OCI-M1 (cell line): Measurements from ENCODE around the gene ZNF22.
"Not testable (repeated sequence)": the region's sequence is repeated elsewhere in the genome, so short reads cannot be mapped to it uniquely, and the experiment has no call there.

Experiments
- DNase-seq: peaks from one replicate; lab custom pipeline; 2025; lab: John Stamatoyannopoulos, UW

The ZNF22 gene

DNA sequence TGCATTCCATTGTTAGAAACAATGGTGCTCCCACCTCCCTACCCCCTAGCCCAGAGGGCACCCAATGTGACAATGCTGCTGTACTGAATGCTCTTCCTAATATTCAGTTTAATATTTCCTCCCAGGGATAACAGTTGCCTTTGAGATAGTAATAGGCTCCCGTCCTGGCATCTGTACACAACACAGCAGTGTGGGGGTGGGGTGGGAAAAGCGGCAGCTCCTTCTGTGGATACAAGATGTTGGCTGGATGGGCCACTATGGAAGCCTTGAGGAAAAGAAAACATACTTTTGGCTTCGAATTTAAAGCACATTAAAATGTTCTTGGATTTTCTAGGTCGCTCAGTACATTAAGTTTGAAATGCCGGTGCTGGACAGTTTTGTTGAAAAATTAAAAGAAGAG lies 9.2 kb upstream of the ZNF22 start:
- DNase-seq: no peak

DNA sequence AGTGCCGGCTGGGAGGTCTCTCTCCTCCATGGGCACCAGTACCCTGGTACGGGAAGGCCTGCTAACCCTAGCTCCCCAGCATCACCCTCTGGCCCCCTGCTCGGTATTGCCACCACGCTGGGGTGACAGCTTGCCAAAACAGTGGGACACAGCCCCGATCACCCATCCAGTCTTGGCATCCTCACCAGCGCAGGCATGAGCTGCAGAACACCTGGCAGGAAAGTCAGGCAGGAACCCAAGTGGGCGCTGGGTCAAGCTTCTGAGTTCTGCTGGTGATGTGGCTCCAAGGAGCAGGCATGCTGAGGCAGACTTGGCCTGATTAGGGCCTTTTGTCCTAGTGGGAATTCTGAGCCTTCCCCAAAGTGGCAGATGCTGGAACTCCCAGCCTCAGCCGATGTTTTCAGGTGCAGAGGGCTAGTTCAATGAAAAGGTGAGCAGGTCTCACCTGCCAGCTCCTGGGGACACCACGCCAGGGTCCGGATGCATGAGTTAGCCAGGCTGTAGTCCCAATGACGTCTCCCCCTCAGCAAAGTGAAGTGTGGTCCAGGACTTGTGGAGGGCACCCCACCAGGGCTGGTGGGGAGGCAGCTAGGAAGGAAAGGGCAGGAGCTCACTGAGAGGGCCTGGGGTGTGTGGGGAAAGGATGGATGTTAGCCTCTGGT lies 8.5 kb upstream of the ZNF22 start:
- no peak for DNase-seq

DNA sequence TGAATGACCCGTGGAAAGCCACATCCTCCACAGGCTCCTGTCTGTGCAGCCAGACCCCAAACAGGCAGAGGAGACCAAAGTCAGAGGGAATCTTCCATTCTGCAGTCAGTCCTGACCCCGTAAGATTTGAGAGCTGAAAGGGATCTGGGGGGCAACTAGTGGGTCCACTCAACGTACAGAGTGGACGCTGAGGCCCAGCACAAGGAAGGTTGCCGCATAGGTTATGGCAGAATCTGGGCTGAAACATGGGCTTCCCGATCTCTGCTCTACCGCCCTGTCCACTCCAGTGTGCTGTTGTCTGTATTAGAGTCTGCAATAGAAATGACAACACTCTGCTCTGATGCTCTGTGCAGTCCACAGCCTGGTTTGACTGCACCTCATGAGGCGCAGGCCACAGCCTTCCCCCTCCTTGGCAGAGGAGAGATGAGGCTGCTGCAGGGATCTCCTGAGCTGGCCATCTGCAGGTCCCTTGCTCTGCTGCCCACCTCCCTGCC lies 7.9 kb upstream of the ZNF22 start:
- no peak for DNase-seq

DNA sequence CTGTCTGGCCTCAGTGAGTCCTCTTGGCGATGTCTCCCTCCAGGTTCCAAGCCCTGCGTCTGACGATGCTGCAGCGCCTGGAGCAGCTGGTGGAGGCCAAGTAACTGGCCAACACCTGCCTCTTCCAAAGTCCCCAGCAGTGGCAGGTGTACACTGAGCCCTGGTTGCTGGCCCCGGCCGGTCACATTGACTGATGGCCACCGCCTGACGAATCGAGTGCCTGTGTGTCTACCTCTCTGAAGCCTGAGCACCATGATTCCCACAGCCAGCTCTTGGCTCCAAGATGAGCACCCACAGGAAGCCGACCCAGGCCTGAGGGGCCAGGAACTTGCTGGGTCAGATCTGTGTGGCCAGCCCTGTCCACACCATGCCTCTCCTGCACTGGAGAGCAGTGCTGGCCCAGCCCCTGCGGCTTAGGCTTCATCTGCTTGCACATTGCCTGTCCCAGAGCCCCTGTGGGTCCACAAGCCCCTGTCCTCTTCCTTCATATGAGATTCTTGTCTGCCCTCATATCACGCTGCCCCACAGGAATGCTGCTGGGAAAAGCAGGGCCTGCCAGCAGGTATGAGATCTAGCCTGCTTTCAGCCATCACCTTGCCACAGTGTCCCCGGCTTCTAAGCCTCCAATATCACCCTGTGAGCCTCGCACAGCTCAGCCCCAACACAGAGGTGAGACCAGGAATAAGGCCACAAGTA lies 7.3 kb upstream of the ZNF22 start:
- DNase-seq: no peak

DNA sequence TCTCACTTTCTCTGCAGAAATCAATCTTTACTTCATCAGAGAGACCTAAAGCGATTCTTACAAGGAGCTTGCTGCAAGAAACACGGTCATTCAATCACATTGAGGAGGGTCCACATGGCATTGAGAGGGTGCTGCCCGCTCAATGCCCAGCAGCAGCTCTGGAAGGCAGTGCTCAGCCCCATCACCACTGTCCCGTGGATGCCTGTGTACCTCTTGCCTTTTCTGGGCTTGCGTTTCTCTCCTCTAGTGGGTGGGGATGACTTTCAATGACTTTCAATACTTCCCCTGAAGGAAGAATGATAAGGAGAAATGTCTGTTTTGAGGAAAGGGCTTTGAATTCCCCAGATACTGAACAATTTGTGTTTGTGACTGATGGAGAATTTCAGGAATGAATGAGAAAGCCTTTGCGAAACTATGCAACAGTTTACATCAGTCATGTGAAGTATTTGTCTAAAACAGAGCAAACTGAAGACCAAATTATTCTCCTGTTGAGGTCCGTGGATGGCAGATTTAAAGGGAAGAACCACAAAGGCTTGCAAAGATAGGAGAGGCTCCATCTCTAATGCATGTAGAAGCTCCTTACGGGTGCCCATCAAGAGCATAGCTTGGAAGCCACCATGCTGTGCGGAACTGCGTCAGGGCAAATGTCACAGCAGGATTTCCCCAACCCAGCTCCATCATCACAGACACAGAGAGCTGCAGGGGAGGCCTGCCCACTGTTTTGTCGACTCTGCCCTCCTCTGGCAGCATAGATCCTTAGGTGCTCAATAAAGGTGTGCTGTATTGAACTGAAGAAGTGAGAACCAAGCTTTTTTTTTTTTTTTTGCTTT lies 6.6 kb upstream of the ZNF22 start:
- DNase-seq: no peak

DNA sequence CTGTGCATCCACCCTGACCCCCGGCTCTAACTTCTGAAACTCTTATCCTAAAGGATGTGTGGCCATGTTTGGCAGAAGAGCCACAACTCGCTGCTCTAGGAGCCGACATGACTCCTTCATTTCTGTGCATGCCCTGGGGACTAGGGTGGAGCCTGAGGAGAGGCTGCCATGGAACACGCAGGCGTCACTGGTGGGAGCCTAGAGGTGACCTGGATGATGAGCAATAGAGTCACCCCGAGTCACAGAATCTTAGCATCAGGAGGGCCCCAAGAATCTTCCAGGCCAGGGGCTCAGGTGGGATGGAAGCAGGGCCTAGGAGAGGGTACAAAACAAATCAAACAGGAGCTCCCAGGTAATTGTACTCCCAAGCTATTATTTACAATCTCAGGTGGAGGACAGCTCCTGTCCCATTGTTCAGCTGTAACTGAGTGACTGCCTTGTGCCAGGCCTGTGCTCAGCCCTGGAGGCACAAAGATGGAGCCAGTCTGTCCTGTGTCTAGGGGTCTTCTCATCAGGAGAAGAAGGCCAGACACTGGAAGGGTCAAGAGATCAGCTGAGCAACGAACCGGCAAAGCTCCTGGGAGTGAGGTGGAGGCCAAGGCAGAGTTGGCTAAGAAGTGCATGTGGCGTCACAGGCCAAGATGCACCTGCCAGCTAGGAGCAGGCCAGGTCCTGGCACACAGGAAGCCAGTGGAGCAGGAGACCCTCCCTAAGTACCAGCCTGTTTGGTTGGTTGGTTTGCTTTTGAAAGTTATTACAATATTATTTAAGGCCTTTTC lies 5.8 kb upstream of the ZNF22 start:
- no peak for DNase-seq

DNA sequence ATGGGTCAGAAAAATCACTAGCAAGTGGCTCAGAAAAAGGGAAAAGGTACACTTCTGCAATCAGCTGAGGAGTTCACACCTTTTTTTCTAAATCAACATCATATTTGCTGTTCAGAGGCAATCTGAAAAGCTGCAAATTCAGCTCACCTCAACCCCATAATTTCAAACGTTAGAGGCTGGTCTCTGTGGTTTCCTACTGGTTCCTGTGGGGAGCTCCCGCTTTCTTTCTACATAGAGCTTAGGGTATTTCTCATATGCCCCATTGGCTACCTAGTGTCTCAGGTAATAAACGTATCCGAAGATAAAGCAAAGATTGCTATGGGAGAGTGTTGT lies 5.2 kb upstream of the ZNF22 start:
- no peak for DNase-seq

DNA sequence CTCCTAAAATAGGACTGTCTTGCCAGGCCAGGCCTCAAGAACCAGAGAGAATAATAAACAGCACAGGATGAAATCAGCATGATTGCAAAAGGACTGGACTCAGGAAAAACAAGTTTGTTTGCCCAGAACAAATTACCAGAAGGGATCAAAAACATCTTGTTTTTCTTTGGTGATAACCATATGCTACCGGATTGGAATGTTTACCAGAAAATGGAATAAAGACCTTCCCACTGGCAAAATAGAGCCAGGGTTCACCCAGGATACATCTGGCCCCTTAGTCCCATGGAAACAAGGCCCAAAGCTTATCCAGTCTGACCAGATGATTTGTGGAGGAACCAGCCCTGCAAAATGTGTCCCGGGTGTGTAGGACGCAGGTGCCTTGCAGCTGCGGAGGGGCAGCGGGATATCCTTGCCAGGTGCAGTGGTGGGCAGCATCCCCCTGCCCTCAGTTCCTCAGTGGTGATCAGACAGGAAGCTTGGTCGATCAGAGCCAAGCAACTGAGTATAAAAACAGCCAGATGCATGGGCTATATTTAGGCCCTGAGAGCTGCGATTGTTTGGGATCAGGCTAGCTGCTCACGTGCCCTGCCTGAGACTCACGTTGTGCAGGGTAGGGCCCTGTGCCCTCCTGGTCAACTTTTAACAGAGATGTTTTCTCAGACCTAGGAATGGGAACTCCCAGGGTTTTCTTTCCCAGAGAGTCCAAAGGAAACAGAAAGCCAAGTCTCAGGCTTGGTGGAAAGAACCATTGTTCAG lies 4.6 kb upstream of the ZNF22 start:
- DNase-seq: no peak

DNA sequence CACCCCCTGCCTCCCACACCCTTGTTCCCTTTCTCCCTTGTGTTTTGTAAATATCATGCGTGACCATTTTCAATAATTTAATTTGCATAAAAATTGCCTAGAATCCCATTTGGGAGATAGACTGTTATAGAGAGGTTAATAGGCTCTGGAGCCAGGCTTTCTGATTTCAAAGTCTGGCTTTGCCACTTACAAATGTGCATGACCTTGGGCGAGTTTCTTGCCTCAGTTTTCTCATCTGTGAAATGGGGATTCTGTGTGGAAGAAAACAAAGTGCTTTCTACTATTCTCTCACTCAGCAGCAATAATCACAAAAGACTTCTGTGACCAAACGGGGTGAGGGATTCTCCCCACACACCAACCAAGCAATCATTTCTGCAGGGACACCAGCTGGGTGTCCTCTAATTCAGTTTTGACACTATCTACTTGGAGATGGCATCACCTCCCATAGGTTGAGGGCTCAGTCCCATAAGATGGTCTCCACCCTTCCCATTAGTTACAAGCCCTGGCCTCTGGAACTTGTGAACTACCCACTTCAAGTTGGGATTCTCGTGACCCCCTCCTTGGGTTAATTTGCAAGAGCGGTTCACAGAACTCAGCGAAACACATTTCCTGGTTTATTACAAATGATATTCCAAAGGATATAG lies 3.5 kb upstream of the ZNF22 start:
- DNase-seq: no peak

DNA sequence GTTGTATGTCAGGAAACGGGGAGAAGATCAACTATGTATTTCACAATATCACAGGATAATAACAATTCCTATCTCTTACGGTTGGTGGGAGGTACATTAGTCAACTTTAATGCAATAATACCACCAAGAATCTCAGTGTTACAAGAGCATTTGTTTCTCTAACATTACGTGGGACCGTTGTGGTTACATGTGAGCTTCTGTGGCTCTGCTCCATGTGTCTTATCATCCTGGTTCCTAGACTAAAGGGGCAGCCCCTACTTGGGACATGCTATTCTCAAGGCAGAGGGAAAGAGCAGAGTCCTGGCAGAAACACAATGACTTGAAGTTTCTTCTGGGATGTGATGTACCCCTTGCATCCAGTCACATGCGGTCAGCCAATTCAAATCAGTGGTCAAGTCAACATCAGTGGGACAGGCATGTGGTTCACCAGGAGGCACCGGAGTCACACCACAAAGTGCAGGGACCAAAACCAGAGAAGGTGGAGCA lies 2.5 kb upstream of the ZNF22 start:
- DNase-seq: no peak

DNA sequence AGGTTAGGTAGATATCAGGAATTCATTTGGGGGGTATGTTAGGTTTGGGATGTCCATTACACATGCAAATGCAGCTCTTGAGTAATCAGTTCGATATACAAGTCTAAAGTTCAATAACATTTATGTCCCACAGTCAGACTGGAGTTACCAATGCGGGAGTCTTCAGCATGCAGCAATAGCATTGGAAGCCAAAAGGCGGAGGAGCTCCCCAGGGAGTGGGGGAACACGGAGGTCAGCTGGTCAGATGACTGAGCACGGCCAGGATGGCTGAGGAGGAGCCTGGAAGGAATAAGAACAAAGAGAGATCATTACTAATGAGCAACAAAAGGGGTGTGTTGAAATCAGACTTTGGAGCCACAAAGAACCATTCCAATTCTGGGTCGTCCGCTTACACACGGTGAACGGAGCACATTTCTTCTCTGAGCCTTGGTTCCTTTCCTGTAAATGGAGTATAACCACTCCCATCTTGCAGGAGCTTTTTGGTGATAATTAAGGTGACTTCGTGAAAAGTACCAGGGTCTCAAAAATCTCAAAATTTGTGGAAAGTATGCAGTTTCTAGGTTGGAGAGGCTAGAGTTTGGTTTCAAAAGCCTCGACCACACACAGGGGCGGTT lies 478 bp upstream of the ZNF22 start:
- DNase-seq: no peak

DNA sequence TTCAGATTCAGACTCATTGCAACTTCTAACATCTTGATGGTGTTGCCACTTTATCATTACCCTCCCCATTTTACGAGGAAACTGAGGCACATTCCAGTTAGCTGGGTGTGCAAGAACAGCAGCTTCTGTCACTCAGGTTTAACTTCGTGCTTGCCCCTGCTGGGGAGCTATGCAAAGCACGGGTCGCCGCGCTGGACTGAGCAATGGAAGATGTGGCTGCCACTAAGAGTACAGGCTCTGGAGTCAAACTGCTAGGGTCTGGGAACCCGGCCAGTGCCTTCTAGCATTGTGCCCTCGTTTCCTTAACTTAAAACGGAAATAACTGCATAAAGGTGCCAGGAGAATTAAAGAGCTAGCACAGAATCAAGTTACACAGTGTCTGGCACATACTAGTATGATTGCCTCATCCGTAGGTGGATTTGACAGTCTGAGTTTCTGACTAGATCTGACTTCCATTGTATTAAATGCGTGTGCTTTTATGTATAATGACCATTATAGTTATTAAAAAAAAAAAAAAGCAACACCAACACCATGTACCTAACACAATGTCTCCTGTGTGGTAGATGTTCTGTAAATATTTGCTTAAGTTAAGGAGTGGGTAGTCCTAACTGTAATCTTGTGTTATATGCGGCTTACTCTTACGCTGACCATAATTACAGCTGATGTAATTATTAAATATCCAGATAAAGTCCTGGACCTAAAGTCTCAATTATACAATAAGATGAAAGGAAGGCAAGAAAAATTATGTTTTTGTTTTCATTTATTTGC lies 842 bp downstream of the ZNF22 start:
- DNase-seq: peak; percentile 78

DNA sequence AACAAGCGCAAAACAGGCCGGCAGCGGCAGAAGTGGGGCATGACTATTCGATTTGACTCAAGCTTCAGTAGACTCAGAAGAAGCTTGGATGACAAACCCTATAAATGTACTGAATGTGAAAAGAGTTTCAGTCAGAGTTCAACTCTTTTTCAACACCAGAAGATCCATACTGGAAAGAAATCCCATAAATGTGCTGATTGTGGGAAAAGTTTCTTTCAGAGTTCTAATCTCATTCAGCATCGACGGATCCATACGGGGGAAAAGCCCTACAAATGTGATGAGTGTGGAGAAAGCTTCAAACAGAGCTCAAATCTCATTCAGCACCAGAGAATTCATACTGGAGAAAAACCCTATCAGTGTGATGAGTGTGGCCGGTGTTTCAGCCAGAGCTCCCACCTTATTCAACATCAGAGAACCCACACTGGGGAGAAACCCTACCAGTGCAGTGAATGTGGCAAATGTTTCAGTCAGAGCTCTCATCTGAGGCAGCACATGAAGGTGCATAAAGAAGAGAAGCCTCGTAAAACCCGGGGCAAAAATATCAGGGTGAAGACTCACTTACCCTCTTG lies 2.8 kb downstream of the ZNF22 start:
- no peak for DNase-seq

DNA sequence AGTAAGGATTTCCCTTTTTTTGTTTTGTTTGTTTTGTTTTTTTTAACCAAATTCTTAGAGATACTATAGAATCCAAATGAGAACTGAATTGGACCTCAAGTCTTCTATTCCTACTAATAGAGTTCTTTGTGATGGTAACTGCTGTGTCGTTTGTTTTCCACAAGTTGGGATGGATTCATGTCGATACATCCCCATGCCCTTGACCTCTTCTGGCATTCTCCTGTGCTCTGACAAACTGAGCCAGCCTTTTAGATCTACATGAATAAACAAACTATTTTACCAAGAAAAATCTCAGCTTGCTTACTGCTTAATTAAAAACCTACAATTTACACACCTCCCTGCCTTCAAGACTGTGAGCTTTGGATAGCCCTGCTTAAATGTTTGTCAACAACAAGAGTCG lies 3.9 kb downstream of the ZNF22 start:
- no peak for DNase-seq

DNA sequence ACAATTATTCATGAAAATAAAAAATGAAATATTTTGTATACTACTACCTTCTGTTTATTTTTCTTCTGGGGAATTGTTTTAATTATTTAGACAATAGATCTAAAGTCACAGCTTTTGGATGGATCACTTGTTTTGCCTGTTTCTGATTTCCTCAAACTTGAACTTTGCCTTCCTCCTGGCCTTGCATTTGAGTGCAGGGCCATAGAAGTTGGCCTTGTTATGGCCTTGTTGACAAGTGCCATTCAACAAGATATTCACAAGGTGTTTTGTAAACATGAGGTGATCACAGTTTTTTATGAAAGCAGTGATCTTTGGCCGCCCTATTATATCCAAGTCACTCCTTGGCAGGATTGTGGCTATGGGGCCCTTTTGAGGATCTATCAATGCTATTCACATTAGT lies 4.6 kb downstream of the ZNF22 start:
- no peak for DNase-seq

DNA sequence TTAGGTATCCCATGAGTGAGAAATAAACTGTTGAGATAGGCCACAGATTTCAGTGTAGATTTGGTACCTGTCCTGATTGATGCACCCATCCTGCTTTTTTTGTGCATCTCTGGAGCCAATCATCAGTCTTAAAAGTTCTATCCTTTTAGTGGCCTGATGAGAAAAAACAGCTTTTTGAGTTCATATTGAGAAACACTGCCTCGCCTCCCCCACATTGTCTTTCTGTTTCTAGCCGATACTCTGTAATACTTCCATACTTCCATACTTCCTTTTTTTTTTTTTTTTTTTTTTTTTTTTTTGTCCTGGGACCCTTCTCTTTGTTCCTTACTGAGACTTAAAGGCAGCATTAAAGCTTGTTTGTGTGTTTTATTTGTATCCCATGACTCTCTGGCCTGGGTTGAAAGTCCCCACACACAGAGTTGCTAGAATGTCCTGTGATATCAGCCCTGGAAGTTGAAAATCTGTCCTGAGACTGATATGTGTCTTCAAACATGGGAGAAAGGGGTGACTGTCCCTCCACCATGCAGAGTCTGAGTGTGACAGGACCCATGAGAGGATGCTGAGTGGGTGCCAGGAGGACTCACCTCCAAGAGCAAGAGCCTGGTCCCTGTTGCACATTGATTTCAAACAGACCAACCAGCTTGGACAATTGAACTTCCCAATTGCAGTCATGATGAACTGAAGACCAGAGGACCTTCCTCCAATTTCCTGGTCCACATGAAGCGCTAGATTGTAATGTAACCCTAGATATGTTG lies 5.7 kb downstream of the ZNF22 start:
- peak; percentile 50 for DNase-seq

DNA sequence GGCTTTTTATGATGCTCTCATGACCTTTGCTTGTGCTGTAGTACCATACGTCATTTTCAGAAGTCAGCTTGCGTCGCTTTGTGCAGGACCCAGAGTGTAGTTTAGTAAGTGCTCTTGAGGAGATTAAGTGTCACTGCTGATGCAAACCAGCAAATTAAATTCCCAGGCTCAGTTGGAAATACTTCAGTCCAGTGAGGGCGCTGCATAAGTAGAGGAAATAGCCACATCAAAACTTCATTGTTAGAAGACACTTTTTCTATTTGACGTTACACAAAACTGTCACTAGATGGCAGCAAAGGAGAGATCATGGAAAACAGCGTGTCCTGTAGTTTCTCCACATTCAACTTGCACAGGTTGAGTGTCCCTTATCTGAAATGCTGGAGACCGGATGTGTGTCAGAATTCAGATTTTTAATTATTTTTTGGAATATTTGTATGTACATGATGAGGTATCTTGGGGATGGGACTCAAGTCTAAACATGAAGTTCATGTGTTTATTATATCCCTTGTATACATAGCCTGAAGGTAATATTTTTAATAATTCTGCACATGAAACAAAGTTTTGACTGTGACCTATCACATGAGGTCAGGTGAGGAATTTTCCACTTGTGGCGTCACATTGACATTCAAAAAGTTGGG lies 7.9 kb downstream of the ZNF22 start:
- DNase-seq: peak; percentile 96

DNA sequence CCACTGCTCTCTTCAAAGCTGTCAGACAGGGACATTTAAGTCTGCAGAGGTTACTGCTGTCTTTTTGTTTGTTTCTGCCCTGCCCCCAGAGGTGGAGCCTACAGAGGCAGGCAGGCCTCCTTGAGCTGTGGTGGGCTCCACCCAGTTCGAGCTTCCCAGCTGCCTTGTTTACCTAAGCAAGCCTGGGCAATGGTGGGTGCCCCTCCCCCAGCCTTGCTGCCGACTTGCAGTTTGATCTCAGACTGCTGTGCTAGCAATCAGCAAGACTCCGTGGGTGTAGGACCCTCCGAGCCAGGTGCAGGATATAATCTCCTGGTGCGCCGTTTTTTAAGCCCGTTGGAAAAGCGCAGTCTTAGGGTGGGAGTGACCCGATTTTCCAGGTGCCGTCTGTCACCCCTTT lies 13.8 kb downstream of the ZNF22 start:
- not testable (repeated sequence) for DNase-seq
